Panc1 (cell line): ENCODE measurements around the gene SRSF3. TPM values are rescaled to one million over a fixed set of nuclear protein-coding genes. Genes with fewer than 3 reads are reported as not detected.

Experiments used
- ATAC-seq: fragments of 200-7000 bp; cut with Tn5 transposase; 2 replicates; pipeline ENCODE4 v1.9.1; 2020; ENCODE audit warnings: mild to moderate bottlenecking, moderate library complexity
- BruUV-seq: library from RNA; stranded (reverse); fragments of 400-500 nt; replicated peaks from 2 replicates; lab custom pipeline; 2021; lab: Mats Ljungman, UMichigan
- CTCF ChIA-PET: fragments of 300-600 bp; sonication (Branson Sonifier 250); formaldehyde crosslinking; loops from one replicate; lab custom pipeline; 2022; ENCODE audit warnings: antibody characterized with exemption; lab: Charles Lee
- POLR2A ChIA-PET: fragments of 300-600 bp; sonication (Branson Sonifier 250); formaldehyde crosslinking; loops from one replicate; lab custom pipeline; 2022; ENCODE audit warnings: antibody characterized with exemption; lab: Charles Lee
- DNase-seq: peaks from one replicate; pipeline ENCODE4 v3.0.0-alpha.2; 2010; ENCODE audit warnings: low read depth, low spot score
- H3K27ac ChIP-seq: 2 replicates; pipeline ENCODE4 v1.5.1; 2011; ENCODE audit warnings: mild to moderate bottlenecking, low read length, inconsistent platforms
- H3K27me3 ChIP-seq: fragments of 200-500 bp; sonication (Bioruptor generic); 2 replicates; pipeline ENCODE4 v1.6.0; 2014; ENCODE audit warnings: low read length, inconsistent platforms; ENCODE audit not compliant: control insufficient read depth, insufficient read depth
- H3K36me3 ChIP-seq: fragments of 200-500 bp; sonication (Bioruptor generic); 2 replicates; pipeline ENCODE4 v1.5.1; 2014; ENCODE audit warnings: inconsistent platforms, mild to moderate bottlenecking, low read length, moderate library complexity; ENCODE audit not compliant: control insufficient read depth, insufficient read depth
- H3K4me1 ChIP-seq: 2 replicates; pipeline ENCODE4 v1.5.1; 2011; ENCODE audit warnings: inconsistent platforms, mild to moderate bottlenecking, low read length, moderate library complexity; ENCODE audit not compliant: control insufficient read depth, insufficient read depth
- H3K4me3 ChIP-seq, 2 experiments: 2 replicates each; pipeline ENCODE4 v1.5.1; 2011 to 2012; ENCODE audit warnings: low read depth in 2 of 2, low read length in 2 of 2, mild to moderate bottlenecking in 2 of 2, inconsistent platforms in 1 of 2, moderate library complexity in 1 of 2
- H3K9me3 ChIP-seq: fragments of 200-500 bp; sonication (Bioruptor generic); 2 replicates; pipeline ENCODE4 v1.5.1; 2014; ENCODE audit warnings: low read depth, mild to moderate bottlenecking, inconsistent platforms, low read length, moderate library complexity; ENCODE audit not compliant: control insufficient read depth, insufficient read depth
- CTCF ChIP-seq: fragments of 450-650 bp; IDR thresholded peaks from 2 replicates; pipeline ENCODE4 v1.5.1; 2017; ENCODE audit warnings: mild to moderate bottlenecking
- POLR2AphosphoS5 ChIP-seq: IDR thresholded peaks from 2 replicates; pipeline ENCODE4 v1.6.1; 2012; ENCODE audit warnings: mild to moderate bottlenecking, low read depth, low read length, moderate library complexity
- REST ChIP-seq, 2 experiments: IDR thresholded peaks; 2 replicates each; pipeline ENCODE4 v1.6.1; 2011 to 2012; ENCODE audit warnings: low read depth in 2 of 2, control low read depth in 1 of 2, low read length in 1 of 2, mild to moderate bottlenecking in 1 of 2, moderate library complexity in 1 of 2; ENCODE audit not compliant: insufficient read depth in 1 of 2
- SIN3A ChIP-seq: IDR thresholded peaks from 2 replicates; pipeline ENCODE4 v1.6.1; 2012; ENCODE audit warnings: low read depth, mild to moderate bottlenecking, low read length, moderate library complexity, borderline replicate concordance; ENCODE audit not compliant: insufficient read depth
- TCF7L2 ChIP-seq: IDR thresholded peaks from 2 replicates; pipeline ENCODE4 v1.6.1; 2011; ENCODE audit warnings: mild to moderate bottlenecking, low read depth, low read length, inconsistent platforms
- in situ Hi-C: cut with HindIII; loops from 2 replicates; pipeline ENCODE4 v1.10.0; 2016; ENCODE audit warnings: low sequenced_read_pairs, low pct_unique_long_range_greater_than_20kb
- intact Hi-C: fragments of 100-400 bp; cut with micrococcal nuclease; formaldehyde crosslinking; loops from one replicate; pipeline ENCODE4 v1.10.0; 2022; ENCODE audit not compliant: unreplicated experiment
- total RNA-seq: library from RNA; stranded (reverse); gene quantifications from one replicate; pipeline ENCODE4 v1.2.1, GENCODE V29; 2021; ENCODE audit not compliant: unreplicated experiment

SRSF3 gene
- total RNA-seq, 1 experiment from 2014 or later: 356 TPM

GRCh38 chr6:36560822-36561221, 33.3 kb upstream of the SRSF3 start:
- Histone ChIP-seq H3K27me3 (no peaks in the 10 kb centered on the region), H3K9me3 (no peaks in the 10 kb centered on the region), H3K4me1 (no peaks in the 10 kb centered on the region), H3K36me3 (no peaks in the 10 kb centered on the region), H3K4me3 (no peak overlapping the region), H3K27ac (no peak overlapping the region)
- intact Hi-C loops: no loop called here
- BruUV-seq: no TSS peak
- ATAC-seq (no peak), DNase-seq (no peak)
- in situ Hi-C loops: no loop called here
- TF ChIP-seq REST (IDR thresholded peaks at IDR 0.05; ENCODE audit: insufficient read depth in 1 of 2, low read depth in 2 of 2, low read length in 1 of 2): no peak
- TF ChIP-seq TCF7L2: no peak
- TF ChIP-seq POLR2AphosphoS5: no peak
- no peak for TF ChIP-seq SIN3A
- TF ChIP-seq CTCF: no peak
- CTCF ChIA-PET: no interaction called here
- POLR2A ChIA-PET: interaction anchor here (0.7 kb wide), 1 partner anchor 17 kb away, joined by 3 read pairs; no protein-coding TSS in a partner anchor

GRCh38 chr6:36563237-36563927, 30.8 kb upstream of the SRSF3 start:
- ChIA-PET CTCF (no interaction called here), POLR2A (interaction anchor here (0.6 kb wide), 1 partner anchor 200 kb away, joined by 6 read pairs; no protein-coding TSS in a partner anchor)

More at GRCh38 chr6:36563237-36563927, 30.8 kb upstream of the SRSF3 start:
- in situ Hi-C loops (no loop called here), intact Hi-C loops (no loop called here)
- no peak for DNase-seq
- Histone ChIP-seq H3K27ac (no peak overlapping the region), H3K4me3 (no peak overlapping the region), H3K4me1 (no peaks in the 10 kb centered on the region; the same call in 1 of the 2 replicates), H3K27me3 (no peaks in the 10 kb centered on the region), H3K36me3 (no peaks in the 10 kb centered on the region), H3K9me3 (no peaks in the 10 kb centered on the region)
- TF ChIP-seq TCF7L2 (no peak), REST (IDR thresholded peaks at IDR 0.05; ENCODE audit: insufficient read depth in 1 of 2, low read depth in 2 of 2, low read length in 1 of 2) (no peak), CTCF (no peak), SIN3A (no peak), POLR2AphosphoS5 (no peak)
- no TSS peak for BruUV-seq
- ATAC-seq: no peak
